NCI-H774 (cell line): Measurements from ENCODE around the gene SGPL1.

Source experiments
- DNase-seq: peaks from one replicate; lab custom pipeline; 2025; lab: John Stamatoyannopoulos, UW

SGPL1 gene

DNA sequence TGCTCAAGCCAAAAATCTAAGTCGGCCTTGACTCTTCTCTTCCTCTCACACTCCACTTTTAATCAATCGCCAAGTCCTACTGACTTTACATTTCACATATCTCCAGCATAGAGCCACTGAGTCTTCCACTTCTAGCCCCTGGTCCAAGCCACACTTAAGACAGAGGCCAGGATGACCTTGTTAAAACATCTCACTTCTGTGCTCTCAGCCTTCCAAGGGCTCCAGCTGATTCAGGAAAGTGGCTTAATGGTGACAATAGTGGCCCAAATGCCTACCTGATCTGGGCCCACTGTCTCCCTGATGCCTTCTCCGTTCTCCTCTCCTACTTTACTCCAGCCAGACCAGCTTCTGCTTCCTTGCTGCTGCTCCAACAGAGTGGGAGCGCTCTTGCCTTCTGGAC, 35.0 kb upstream of the SGPL1 start:
- DNase-seq: no peak

DNA sequence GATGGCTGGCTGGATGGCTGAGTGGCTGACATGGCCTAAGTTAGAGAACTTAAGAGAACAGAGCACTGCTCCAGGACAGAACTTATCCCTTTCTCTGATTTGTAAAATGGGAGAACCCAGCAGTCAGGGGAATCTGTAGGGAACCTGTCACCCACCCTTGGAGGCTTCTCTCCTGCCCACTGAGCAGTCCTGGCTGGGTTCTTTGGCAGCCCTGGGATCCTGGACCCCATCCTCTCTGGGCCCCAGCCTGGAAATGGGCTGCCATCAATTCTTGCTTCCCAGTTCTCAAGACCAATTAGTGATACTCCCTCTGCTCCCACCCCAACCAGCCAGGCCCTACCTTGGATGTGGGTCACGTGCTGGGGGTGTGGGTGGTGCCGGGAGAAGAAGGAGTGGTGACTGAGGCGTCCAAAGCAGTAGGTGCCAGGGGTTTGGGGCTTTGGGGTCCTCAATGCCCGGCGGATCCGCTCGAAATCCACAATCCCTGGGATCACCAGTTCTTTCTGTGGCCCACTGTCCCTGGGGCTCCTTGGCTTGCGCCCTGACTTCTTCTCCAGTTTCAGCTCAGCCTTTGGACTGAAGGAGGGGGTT, 34.2 kb upstream of the SGPL1 start:
- DNase-seq: no peak

DNA sequence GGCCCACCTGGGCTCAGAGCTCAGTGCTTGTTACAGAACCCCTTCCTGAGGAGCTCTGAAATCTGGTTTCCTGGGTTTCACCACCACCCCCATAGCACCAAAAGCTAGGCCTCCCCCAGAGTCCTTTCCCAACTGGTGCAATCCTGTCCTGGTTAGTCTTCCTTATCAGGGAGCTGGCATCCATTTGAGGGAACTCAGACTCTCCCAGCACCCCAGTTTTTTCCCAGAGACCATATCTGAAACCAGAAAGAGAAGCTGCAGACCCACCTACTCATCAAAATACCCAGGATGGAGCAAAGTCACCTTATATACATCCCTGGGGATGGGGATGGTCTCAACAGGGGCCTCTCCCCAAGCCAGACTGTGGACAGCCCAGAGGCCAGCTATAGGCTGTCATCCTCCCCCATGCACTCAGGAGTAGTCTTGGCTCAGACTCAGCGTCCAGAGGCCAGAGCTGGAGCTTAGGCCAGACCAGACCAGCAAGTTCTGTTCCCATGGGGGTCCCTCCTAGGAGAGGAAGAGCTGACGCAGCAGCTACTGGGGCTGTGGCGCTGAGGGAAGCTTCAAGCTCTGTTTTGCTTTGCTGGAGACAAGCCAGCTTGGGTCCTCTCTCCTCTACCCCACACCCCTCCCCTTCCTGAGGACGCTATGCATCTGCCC, 33.5 kb upstream of the SGPL1 start:
- no peak for DNase-seq

DNA sequence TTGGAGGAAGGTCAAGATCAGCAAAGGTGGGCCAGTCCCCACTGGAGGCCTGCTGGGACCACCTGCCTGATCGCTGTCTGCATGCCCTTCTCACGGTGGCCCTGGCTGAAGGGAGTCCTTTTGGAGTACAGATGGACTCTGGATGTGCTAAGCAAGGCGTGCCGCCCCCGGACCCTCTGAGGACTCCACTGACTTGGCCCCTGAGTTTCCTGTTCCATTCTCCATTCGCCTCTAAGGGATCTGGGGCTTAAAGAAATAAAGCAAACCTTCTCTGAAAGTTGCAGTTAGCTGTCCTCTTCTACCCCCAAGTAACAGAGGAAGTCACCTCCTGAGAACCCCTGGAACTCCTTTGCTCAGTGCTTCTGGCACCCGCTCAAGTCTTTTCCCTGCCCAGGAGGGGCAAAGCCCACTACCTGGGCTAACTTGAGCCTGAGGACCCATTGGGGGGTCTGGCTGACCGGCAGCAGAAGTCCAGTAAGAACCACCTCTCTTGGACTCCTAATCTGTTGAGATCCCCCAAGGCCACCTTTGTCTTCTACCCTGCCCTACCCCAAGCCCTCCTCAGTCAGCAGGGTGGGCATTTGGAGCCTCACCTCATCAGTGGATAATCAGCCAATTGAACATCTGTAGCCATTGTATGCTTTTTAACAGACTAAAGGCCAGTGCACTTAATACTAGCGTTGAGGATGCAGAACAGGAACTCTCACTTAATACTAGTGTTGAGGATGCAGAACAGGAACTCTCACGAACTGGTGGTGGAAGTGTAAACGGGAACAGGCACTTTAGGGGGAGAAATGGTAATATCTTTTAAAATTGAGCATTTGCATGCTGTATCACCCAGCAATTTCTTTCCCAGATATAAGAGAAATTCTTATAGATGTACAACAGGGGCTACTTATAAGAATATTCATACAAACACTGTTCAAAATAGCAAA, 32.7 kb upstream of the SGPL1 start:
- no peak for DNase-seq

DNA sequence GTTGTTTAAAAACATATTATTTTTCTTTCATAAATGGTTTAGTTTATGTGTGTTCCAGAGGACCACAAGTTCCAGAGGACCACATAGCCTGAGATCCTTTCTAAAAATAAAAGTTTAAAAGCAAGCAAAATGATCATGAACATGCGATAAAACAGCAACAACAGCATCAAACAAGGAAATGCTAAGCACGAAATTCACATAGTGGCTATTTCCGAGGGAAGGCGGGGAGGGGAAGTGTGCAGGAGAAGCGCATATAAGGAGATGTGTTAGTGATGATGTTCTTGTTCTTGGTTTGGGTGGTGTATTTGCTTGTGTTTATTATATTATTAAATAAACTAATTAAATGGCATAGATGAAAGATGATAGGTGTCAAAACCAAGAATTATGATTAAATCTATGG, 31.7 kb upstream of the SGPL1 start:
- DNase-seq: no peak

DNA sequence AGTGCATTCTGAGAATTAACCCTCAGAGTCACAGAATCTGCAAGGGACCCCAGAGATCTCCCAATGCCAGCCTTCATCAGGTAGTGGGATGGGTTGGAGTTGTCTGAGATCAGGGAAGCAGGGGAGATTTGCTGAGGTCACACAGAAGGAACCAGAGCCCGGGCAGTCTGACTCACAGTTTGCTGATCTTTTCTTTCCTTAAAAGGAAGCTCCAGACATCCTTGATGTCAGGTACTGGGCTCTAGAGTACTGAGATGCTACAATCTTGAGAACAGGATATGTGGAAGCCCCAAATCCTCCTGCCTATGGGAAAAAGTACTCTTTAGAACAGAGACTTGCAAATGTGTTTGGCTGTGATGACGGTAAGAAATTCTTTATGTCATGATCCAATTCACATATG, 31.3 kb upstream of the SGPL1 start:
- no peak for DNase-seq

DNA sequence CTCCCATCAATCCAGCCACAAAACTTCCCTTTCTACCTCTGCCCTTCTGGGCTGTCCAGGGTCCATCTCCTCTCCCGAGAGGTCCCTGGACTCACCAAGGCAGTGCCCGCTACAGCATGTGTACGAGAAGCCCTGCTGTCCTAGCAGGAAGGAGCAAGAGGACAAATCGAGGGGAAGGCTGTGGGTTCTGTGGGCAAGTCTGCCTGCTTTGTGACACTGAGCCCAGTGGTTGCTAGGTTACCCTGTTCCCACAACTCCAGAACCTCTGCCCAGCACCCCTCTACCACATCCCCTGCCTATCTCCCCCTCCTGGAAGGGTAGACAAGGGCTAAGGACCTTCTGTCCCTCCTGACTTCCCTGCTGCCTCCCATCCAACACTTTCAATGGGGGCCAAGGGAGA, 30.6 kb upstream of the SGPL1 start, which contains the start of gene TBATA:
TBATA (minus strand) TSS at position 188 of the 400 bp plus-strand sequence. CDS start 1,998 bp downstream, outside the sequence.
- DNase-seq: no peak

DNA sequence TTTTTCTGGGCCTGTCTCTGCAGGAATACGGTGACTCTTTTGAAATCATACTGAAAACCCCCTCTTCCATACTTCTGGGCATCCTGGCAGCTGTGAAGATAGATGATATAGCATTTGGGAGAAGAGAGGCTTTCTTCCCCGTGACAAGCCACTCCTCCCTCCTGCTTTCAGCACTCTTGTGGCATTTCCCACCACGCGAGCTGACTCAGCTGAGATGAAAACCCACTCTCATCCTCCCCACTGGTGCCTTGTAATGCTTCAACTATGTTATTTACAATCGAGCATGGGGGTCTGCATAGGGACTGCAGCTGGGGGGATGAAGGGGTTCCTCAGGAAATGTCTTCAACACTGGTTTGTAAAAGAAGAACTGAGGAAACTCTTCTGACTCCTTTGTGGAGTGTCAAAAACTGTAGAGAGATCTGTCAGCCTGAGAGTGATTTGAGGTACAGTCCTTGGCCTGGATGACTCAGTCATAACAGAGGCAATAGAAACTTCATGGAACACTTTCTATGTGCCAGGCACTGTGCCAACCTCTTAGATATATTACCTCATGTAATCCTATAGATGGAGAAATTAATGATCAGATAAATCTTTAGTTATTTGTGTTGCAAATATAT, 28.8 kb upstream of the SGPL1 start:
- no peak for DNase-seq

DNA sequence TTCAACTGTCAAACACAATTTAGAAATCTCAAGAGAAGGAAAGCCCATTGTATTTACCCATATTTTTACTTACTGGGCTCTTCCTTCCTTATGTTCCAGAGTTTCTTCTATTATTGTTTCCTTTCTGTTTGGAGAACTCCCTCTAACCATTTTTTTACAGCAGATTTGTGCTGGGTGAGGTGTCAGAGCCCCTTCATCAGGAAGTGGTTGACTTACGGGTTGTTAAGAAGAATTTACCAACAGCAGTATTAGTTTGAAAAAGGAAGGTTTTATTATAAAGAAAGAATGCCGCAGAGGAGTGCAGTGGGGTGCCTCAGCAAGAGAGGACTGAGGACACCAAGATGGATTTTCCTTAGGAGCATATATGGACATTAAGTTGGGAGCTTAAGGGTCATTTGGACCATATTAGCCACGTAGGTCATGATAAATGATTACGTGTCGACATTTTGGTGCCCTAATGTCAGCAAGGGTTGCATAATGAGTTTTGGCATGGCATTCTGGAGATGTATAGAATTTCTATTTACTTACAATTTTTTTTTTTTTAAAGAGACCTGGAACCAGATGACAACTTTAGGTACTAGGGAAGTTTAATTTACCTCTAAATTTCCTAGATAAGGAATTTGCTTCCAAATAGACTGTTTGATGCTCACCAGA, 24.2 kb upstream of the SGPL1 start:
- no peak for DNase-seq

DNA sequence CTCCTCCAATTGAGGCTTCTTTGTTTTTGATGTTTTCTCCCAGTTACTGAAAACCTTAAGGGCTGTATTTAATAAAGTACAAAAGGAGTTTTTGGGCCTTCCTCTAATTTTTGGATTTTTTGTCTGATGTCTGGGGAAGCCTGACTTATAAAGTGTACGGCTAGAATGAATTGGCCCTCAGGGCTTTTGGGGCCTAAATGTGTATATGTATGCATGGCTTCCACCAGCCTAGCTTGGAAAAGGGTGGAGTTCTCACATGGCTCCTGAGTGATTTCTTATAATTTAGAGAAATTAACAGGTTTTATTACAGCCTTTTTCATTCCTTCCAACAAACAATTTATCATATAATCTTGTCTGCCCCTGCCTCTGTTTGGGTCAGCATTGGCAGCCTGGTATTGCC, 20.1 kb upstream of the SGPL1 start:
- no peak for DNase-seq

DNA sequence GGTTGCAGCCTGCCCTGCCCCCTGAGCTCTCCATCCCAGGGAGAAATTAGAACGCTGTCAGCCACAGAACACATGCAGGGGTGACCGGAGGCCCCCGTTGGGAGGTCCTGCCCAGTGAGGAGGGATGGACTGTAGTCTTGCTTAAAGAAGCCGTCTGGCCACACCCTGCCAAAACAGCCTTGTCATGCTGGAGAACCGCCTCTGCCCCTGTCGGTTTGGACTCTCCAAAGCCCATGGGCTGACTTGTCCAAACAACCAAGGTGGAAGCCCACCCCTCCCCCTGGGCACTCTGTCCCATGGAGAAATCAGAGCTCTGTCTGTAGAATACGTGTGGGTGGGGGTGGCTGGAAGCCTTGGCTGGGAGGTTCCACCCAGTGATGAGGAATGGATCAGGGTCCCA, 17.9 kb upstream of the SGPL1 start:
- DNase-seq: no peak

DNA sequence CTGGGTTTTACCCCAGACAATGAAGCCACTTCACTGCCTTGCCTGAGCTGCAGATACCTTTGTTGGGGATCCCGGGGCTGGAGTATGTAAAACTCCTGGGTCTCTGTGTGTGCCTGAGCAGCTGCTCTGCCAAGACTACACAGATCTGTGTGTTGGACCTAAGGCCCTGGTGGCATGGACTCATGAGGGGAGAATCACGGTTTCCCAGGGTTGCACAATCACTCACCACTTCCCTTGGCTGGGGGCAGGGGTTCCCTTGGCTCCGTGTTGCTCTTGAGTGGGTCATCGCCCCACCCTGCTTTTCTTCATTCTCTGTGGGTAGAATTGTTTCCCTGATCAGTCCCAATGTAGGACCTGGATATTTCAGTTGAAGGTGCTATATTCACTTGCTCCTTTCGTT, 16.6 kb upstream of the SGPL1 start:
- DNase-seq: no peak

DNA sequence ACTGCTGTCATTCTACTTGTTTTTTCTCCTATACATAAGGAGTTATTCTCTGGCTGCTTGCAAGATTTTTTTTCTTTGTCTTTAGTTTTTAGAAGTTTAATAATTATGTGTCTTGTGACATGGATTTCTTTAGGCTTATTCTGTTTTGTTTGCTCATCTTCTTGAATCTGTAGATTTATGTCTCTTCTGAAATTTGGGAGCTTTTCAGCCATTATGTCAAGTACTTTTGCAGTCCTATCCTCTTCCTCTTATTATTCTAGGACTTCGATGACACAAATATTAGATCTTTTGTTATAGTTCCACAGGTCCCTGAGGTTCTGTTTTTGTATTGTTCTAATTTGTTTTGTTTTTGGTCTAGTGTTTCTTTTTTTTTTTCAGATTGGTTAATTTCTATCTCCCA, 13.9 kb upstream of the SGPL1 start:
- DNase-seq: no peak

DNA sequence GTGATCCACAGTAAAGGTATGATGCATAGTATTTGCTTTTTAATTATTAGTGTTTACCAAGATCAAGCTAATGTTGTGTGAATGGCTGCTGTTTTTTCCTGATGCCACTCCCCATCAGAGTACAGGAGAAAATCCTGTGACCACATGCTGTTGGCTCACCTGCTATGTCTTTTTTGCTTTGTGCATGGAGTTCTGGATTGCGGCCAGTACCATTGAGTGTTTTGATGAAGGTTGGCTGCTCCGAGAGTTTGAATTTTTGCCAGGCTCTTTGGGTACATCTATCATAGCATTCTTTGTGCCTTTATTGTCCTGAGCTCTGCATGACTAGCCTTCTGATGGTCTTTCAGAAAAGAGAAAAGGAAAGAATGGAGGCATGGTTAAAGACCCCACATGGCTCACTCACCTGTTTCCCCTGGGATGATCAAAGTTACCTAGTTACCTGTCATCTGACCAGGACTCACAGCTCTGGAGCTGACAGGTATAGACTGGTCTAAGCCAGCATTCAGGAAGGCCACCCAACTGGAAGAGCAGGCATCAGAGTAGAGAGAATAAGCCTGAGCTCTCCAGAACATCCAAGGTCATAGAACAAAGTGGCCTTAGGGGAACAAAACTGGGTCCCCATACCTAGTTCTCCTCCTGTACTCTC, 11.8 kb upstream of the SGPL1 start:
- DNase-seq: peak; percentile 93

DNA sequence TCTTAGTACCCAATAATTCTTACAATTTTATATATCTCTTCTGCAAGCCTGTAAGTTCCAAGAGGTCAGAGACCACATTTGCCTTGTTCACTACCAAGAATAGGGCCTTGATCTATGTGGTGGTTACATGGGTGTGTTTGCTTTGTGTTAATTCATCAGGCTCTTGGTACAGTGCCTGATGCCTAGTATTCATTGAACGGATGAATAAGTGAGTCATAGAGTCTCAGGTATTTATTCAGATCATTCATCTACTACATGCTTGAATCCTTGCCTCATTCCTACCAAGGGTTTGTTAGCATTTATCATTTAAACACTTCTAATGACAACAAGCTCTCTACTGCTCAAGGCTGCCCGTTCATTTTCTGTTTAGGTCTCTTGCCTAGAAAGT, 11.3 kb upstream of the SGPL1 start:
- DNase-seq: peak; percentile 56

DNA sequence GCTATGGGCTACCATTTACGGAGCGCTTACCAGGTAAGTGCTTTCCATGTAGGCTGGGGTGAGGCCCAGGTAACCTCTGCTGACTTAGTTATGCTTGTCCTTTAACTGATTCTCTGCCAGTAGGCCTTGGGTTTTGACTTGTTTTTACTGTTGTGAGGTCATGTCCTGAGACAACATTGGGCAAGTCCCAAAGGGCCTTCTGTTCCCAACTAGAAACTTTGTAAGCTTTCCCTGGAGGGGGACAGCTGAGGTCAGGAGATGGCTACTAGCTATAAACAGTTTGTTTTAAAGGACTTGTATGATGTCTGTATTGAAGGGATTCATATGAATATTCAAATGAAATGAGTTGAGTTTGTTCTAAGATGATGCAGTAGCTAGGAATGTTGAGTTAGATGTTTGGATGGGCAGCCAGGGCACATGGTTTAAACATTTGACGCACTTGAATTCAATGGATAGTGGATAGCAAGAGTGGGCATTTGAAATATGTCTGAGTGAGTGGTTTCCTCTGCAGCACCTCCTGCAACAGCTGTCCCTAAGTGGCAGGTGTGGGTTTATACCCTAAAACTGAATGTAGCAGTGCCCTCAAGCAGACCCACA, 10.0 kb upstream of the SGPL1 start:
- DNase-seq: no peak

DNA sequence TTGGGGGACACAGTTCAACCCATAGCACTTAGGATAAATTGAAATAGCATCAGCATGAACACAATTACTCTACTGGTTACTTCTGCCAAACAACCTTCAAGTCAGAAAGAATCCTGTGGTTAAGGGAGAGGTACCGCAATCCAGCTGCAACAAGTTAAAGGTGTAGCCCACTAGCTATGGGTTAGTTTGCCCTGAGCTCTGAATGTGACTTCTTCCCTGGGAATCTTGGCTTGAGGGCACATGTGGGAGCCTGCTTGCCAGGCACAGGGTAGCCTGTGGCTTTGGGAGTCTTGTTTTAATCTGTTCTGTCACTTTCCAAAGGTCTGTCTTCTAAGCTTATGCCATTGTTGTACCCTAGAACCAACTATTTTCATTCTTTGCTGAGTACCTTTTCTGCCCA, 8.9 kb upstream of the SGPL1 start:
- DNase-seq: no peak

DNA sequence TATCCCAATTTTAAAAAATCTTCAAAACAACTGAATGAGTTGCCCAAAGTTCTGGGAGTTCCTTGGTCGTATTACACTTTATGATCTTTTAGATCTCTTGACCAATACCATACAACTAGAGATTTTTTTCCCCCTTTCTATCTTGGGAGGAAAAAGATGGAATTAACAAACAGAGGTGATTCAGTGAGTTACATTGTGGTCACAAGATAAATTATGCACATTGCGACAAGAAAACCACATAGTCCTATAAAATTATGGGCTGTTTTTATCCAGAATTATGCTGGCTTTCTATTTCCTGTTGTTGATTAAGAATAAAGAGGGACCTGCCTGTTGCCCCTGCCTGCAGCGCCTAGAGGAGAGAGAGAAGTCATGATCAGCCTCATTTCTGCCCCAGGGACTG, 8.2 kb upstream of the SGPL1 start:
- no peak for DNase-seq

DNA sequence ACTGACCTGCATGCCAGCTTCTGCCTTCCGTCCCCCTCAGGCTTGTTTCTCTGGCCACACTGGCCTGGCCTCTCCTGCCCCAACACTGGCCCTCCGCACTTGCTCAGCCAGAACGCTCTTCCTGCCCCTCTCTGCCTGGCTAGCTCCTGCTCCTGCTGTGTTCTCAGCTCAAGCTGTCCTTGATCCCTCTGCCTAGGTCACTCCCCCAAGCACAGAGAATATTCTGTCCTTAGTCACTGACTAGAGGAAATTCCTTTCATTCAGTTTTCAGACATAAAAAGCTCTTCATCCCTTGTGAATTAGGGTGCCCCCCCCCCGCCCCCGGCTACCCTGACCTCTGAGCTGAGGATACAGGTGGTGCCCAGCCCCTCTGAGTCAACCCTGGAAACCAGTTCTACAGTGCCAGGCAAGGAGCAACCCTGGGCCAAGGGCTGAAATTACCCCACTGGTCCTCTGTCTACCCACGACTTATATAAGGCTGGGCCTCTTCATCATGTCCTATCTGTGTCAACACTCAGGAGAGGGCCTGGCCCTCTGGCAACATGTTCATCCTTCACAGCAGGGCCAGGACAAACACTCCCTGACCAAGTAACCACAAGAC, 6.6 kb upstream of the SGPL1 start:
- DNase-seq: no peak

DNA sequence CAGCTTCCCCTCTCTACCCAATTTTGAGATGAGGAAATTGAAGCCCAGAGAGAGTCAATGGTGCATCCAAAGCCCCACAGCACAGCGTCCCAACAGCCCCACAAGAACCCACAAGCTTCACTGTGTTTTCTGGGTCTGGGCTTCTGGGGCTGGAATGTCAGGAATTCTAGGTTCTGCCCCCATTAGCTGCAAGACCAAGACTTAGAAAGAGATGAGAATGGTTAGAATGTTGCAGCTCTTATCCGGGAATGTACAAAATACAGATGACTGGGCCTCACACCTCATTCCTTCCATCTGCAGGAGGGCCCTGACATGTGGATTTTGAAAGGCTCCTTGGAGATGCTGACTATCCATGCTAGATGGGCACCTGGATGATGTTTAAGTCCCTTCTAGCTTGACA, 6.0 kb upstream of the SGPL1 start:
- no peak for DNase-seq

DNA sequence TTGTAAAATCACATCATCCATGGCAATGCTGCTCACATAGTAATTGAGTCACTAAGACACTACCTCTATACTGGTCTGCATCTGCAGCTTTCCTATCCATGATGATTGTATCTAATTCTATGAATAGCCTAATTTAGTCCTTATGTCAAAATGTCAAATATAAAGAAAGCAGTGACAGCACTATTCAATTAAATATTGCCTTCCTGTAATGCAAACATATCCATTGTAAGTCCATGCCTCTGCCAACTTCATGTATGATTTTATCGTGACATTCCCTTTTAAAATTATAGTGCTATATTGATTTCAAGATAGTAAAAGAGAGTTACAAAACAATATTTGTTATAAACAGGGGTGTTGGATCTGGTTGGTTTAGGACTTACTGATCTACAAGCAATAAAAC, 4.8 kb upstream of the SGPL1 start:
- DNase-seq: no peak
